Panc1 (cell line): ENCODE data around the gene ARPC4.

ENCODE experiments used
- CTCF ChIP-seq: fragments of 450-650 bp; IDR thresholded peaks from 2 replicates; pipeline ENCODE4 v1.5.1; 2017; ENCODE audit warnings: mild to moderate bottlenecking
- POLR2AphosphoS5 ChIP-seq: IDR thresholded peaks from 2 replicates; pipeline ENCODE4 v1.6.1; 2012; ENCODE audit warnings: mild to moderate bottlenecking, low read depth, low read length, moderate library complexity

- TF ChIP-seq CTCF (no peak), POLR2AphosphoS5 (no peak)
These were observed 49.3 kb upstream of the ARPC4 start for GRCh38 chr3:9743548-9743947.
